Effector CD4-positive, alpha-beta T cell (primary cell): ENCODE measurements around the gene CCDC185.
"Not testable (repeated sequence)": the region's sequence is repeated elsewhere in the genome, so short reads cannot be mapped to it uniquely, and the experiment has no call there.

Experiments used
- DNase-seq: peaks from one replicate; pipeline ENCODE4 v3.0.0-alpha.2; 2020

Gene CCDC185

DNA sequence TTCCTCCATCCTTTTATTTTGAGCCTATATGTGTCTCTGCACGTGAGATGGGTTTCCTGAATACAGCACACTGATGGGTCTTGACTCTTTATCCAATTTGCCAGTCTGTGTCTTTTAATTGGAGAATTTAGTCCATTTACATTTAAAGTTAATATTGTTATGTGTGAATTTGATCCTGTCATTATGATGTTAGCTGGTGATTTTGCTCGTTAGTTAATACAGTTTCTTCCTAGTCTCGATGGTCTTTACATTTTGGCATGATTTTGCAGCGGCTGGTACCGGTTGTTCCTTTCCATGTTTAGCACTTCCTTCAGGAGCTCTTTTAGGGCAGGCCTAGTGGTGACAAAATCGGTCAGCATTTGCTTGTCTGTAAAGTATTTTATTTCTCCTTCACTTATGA is 6.2 kb downstream of the CCDC185 start:
- not testable (repeated sequence) for DNase-seq

DNA sequence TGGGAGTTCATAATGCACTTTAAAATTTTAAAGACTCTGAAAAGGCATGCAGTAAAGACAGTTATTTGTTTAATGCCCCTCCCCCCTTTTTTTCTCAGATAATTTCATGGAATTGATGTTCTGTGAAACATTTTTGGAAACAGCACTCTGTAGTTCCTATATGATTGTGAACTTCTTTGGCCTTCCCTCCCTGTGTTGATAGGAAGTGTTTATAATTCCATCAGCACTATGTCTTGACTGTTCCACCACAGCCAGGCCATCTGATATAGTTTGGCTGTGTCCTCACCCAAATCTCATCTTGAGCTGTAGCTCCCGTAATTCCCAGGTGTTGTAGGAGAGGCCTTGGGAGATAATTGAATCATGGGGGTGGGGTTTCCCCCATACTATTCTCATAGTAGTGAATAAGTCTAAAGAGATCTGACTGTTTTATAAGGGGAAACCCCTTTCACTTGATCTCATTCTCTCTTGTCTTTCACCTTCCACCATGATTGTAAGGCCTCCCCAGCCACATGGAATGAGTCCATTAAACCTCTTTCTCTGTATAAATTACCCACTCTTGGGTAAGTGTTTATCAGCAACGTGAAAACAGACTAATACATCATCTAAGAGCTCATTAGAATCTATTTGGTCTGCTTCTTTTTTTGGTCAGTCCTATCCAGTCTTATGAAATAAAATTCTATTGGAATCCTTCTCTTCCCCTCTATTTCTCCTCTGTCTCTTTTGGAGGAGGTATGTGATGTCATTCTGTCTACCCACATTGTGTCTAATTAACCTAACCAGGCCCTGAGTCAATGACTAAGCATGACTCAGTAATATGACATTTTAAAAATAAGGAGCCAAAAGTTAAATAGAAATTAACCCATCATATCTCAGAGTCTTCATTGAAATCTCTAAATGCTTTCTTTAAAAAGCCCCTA is 8.9 kb downstream of the CCDC185 start:
- no peak for DNase-seq

DNA sequence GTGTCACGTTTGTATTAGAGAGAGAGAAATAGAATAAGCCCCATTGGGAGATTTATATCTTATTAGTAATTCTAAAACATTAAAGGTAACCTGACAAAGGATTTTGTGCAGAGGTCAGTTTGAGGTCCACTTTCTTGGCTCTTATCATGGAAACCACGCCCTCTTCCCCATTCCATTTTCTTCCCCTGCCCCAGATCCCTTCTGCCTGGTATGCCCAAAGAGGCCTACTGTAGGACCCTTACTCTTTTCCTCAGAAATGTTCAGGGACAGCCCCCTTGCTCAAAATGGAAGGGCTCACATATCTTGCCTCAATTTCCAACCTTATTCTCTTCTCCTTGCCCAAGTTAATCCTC is 9.6 kb downstream of the CCDC185 start:
- no peak for DNase-seq

DNA sequence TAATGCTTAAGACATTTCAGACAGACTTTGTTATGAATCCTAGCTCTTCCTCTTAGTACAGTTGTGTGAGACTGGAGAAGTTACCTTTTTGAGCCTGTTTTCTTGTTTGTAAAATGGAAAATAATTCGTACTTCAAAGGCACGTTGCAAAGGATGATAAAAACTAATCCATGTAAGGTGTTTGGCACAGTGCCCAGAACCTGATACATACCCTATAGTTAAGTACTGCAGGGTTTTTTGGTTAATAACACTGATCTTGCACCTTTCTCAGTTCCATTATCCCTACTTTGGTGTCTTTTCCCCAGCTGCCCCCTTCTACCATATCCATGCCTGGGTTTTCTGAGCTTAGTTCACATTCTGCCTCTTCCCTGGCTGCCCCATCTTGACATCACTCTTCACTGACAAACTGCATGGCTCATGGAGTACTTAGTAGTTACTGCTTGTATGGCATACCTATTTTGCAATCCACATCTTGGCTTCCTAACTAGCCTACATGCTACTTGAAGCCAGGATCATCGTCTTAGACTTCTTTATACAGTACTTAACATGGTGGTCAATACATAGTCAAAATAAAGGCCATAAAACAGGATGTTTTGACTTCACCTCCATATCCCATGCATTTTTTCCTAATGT is 10.1 kb downstream of the CCDC185 start:
- no peak for DNase-seq

DNA sequence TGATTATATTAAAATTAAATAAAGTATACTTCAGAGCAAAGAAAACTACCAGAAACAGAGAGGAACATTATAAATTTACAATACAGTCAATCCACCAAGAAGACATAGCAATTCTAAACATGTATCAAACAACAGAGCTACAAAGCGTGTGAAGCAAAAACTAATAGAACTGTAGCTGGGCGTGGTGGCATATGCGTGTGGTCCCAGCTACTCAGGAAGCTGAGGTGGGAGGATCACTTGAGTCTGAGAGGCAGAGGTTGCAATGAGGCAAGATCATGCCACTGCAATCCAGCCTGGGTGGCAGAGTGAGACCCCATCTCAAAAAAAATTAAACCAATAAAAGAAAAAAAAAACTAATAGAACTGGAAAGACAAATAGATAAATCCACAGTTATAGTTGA is 12.3 kb downstream of the CCDC185 start:
- DNase-seq: no peak

DNA sequence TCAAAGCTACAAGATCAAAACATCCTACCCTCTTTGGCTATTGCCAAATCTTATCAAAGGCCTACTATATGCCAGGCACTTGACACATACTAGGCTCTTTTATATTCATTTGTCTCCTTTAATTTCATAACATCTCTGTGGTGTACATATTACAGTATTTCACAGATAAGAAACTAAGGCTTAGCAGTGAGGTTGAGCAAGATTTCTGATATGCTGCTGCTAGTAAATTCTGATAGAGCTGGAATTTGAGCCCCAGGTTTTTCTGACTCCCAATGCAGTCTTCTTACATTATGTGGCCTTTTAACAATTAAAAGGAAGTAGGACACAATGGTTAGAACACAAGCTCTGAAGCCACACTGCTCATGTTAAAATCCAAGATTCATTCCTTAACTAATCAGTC is 16.8 kb downstream of the CCDC185 start:
- DNase-seq: no peak

DNA sequence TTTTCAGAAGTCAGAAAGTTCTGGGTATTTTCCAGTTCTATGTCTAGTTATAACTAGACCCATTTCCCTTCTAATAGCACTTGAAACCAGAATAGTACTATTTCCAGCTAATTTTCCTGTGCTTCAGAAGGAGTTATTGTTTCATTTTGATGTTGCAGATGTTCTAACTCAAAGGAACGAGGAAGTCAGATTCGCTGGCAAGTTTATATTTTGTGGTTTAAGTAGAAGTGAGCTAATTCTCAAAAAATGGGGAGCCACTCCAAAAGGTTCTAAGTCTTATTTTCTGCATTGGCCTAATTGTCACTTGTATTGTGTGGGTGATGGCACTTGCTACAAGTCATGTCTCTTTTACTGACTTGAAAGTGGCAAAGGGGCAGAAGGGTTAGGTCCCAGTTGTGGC is 18.1 kb downstream of the CCDC185 start:
- no peak for DNase-seq

DNA sequence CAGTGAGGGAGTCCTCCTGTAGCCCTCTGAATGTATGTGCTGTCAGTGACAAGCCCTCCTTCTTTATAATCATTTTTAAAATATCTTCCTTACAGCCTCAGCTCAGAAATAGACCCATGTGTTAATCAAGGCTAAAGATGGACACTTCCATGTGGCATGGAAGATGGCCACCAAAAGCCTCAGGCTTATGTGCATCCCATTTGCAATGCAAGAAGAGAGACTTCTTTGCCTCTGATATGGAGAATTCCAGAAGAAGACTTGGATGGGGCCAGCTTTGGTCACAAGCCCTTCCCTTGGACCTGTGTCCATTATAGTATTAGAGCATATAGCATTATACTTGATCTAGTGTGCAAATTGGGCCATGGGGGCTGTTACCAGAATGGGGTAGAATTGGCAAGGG is 18.5 kb downstream of the CCDC185 start:
- no peak for DNase-seq

DNA sequence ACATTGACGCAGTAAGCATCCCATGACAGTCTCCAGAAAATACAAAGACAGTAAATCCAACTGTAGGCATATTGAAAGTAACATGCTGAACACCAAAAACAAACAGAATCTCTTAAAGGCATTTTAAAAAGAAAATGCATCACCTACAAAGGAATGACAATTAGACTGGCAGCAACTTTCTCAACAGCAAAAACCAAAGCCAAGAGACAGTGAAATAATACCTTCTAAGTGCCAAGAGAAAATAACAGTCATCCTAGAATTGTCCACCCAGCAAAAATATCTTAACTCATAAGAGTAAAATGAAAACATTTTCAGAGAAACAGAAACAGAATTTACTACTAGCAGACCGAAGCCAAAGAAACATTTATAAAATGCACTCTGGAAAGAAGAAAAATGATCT is 20.0 kb downstream of the CCDC185 start:
- no peak for DNase-seq

DNA sequence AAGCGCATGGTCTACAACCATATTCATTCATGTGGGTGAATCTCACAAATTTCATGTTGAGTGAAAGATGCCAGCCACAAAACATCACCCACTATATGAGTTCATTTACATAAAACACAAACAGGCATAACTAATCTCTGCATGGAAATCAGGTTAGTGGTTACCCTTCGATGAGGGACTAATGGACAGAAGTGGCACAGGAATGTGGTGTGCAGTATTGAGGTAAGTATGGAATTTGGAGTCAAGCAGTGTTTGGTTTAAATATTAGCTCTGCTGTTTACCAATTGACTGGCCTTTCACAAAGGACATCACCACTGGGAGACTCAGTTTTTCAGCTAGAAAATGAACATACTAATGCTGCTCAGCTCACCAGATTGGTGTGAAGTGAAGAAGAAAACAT is 24.2 kb downstream of the CCDC185 start:
- DNase-seq: no peak

DNA sequence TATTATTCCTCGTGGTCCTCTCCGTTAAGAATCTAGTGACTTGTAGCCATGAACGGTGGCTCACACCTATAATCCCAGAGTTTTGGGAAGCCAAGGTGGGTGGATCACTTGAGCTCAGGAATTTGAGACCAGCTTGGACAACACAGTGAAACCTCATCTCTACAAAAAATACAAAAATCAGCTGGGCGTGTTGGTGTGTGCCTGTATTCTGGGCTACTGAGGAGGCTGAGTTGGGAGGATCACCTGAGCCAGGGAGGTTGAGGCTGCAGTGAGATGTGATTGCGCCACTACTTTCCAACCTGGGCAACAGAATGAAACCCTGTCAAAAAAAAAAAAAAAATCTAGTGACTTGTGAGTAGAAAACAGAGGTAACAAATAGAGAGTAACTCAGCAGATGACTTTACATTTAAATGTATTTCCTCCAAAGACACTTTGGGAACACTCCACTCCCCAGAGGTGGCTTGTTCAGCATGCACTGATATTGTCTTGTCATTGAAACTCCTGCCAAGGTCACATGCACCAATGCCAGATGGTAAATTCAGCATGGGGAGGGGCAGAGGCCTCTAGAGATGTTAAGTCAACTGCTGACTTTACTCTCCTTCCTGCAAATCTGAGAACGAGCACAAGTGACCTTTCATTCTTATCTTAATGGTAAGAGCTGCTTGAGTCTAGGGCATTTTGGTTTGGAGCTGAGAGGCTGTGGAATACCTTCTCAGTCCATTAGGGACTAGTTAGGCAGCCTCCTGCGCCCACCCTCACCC is 24.9 kb downstream of the CCDC185 start:
- DNase-seq: no peak

DNA sequence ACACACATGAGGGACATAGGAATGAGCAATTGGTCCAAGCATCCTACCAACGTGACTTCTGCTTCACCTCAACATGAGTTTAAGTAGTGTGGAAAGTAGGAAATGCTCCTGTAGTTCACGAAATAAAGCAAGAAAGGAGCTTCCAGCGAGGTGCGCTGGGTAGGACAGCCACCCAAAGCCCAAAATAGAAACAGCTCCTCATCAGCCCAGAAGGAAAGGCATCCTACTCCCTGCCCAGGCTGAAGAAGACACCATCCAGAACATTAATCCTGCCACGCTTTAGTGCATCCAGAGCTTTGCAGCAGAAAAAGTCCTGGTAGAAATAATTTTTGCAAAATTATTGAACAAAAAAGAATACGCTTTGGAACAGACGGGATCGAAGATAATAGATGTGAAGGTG is 25.9 kb downstream of the CCDC185 start:
- no peak for DNase-seq

DNA sequence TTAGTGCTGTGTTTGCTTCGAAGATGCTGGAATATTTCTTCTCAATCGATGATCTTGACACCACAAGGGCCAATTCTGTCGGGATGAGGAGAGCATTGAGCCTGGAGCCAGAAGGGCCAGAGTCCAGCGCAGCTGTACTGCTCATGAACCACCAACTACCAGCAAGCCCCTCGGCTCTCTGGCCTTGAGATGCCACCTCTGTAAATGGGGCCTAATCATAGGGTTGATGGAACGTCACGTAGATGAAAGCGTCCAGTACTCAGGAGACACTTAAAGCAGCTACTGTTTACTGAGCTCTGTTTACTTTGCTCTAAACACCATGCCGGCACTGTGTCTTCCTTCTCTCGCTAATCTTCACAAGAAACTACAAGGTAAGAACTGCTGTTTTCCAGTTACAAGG is 26.3 kb downstream of the CCDC185 start:
- no peak for DNase-seq

DNA sequence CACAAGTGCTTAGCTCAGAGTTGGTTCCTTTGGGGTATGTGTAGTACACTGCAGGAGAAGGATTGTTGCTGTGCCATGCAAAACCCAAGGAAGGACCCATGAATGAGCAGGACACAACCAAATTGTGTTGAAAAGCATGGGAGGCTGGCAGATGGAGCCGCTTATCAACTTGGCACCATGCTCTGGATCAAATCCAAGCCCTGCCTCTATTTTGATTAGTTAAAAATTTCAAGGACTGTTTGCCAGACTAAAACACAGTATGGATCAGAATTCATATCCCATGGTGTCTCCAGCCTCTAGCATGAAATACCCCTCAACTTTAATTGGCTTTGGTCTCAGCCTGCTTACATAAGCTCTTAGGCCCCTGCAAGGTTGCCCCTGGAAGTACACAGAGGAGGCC is 27.8 kb downstream of the CCDC185 start:
- no peak for DNase-seq

DNA sequence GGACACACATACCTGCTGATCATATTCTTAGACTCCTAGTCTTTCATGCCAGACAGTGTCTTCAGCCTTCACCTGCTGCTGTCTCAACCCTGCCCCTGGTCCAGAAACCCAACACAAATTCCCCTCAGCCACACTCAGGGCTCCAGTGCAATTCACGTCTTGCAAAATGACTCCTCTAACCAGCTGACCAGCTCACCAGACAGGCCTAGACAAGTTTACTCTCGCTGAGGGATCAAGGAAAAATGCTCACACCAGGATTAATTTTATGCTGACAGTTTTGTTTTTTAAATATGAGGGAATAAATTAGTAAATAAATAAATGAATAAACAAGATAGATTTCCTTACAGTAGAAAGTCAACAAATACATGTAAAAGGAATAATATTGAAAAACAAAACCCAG is 28.5 kb downstream of the CCDC185 start:
- DNase-seq: no peak

DNA sequence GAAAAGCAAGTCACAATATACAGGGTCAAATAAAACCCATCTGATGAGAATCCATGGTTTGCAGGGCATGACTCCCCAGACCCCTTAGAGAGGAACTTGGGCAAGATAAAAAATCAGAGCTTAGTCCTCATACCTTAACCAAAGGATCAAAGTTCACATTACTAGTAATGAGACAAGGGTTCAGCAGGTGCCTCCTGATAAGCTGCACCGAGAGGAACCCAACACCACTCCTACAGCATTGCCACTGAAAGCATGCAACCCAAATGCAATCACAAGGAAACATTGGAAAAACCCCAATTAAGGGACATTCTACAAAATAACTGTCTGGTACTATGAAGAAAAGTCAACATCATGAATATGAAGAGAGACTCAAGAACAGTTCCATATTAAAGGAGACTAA is 29.7 kb downstream of the CCDC185 start:
- DNase-seq: no peak

DNA sequence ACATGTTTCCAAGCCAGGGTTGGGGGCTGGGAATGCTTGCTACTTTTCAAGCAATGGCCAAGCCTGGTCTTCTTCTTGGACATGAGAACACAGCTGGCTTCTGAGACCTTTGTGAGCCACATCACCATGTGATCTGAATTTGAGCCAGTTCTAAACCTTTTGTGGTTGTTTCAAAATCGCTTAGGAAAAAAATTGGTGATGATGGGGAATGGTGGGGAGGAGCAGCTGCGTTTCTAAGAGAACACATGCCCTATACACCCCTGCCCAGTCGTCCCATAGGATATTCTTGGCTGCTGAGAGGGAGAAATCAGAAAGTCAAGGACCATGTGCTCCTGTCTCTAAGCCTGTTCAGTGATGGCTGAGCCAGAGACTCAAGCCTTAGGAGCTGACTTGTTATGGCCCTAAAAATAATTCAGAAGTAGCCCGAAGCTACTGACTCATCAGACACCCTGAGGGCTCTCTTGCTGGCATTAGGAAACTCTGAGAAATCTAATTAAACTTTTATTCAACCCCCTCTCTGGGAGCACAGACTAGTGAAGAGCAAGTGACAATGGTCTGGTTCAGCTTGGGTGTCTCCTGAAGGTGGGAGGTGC is 30.5 kb downstream of the CCDC185 start:
- no peak for DNase-seq

DNA sequence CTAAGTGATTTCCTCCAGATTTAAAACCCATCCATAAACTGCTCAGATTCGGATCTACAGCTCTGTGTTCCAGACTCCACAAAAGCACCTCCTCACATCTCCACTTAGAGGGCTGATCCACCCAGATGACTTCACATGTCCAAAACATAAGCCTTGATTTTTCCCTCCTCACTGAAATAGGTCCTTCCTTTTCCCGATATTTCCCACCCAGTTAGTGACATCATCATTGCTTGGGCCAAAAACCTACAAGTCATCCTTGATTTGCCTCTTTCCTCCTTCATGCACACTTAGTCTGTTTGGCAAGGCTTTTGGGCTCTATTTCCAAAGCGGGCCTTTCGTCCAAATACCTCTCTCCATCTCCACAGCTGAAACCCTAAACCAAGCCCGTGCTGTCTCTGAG is 32.3 kb downstream of the CCDC185 start:
- DNase-seq: no peak

DNA sequence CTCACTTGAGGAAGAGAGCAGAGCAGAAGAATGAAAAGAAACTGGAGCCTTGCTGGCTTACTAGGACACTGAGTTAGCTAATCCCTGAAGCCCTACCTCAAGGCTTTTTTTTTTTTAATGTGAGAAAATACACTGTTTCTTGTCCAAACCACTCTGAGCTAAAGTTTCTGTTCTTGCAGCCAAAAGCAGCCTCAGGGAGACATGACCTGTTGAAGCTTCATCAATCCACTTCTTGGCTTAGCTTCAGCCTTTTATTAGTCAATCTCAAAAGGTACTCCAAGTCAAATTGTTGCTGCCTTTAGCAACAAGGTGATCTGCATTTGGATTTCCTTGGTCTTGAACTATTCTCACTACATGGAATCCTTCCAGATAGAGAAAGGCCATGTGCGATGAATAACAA is 33.7 kb downstream of the CCDC185 start:
- DNase-seq: no peak

DNA sequence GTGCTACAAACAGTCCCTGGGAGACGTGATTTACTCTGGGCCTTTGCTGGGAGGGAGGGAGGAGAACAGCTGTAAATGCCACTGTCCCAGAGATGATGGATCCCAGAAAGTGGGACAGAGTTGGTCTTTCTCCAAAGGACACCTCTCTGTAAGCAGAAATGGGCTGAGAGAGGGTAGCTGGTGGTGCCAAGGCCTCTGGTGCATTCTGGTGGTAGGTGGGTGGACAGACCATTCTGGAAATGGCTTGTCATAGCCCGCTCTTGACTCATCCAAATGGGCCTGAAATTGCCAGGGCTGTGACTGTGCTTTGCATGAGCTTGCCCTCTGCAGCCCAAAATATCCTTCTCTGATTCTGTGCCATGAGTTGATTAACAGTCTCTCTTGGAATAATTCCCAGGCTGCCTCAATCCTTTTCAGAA is 36.1 kb downstream of the CCDC185 start:
- no peak for DNase-seq

DNA sequence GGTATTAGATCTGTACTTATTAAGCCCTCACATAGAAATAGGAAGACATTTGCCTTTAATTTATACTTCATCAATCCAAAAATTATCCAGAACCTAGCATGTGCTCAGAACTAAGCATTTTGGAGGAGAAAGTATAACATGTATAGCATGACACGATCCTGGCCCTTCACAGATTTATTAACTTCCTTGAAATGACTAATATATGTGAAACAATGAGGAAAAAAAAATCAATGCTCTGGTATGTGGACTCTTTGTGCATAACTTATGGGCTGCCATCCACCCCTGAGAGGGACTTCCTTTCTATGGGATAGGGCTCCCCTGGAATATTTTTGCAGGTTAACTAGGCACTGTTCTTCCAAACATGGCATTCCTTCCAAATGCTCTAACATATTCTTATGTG is 36.6 kb downstream of the CCDC185 start:
- DNase-seq: no peak

DNA sequence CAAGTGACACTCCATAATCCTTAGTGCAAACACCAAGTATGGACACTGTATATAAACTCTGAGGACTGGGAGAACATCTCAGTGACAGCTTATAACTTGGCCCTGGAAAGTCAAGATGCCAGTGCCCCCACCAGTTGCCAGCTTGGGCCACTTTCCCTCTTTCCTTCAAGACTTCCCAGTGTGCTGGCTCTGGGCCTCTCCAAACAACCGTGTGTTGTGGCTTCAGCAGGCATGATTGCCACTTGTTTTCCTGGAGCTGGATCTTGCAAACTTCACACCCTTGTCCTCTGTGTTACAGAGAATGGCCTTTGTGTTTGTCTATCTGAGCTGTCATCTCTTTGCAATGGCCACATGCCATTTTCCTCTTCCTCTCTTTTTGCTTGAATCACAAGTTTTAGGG is 37.0 kb downstream of the CCDC185 start:
- DNase-seq: no peak

DNA sequence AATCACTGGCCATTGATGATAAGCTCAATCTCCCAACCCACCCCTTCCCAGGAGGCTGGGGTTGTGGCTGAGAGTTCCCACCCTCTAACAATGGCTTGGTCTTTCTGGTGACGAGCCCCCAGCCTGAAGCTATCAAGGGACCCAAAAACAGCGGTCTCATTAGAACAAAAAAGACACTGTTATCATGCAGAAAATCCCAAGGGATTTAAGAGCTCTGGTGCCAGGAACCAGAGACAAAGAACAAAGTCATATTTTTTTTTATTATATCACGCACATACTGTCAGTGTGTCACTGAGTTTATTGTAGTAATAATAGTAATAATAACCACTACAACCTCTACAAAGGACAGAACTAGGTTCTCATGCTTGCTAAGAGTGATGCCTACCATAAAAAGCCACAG is 43.9 kb downstream of the CCDC185 start:
- no peak for DNase-seq

DNA sequence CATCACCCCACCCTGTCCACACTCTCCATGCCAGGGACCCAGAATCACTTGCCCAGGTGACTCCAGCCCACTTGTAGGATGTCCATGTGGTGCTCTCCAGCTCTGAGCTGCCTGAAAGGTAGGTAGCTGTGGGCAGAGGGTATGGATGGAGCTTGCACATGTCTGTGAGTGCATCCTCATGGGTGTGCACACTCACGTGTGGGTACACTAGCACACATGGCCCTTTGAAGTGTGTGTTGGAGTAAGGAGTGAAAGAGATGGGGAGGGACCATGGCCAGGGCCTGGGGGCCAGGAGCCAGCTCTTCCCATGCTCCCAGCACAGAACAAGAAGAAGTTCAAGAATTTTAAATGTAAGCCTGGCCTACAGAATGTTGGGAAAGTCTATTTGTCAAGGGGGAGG is 50.2 kb downstream of the CCDC185 start:
- DNase-seq: no peak
